GM23248 (cell line): ENCODE measurements around the gene OR5H15.
"Not testable (repeated sequence)": the region's sequence is repeated elsewhere in the genome, so short reads cannot be mapped to it uniquely, and the experiment has no call there.

Experiments used
- EZH2 ChIP-seq: fragments of 200-600 bp; sonication (generic); IDR thresholded peaks from 2 replicates; pipeline ENCODE4 v1.6.1; 2018; ENCODE audit warnings: antibody characterized with exemption, mild to moderate bottlenecking; ENCODE audit not compliant: insufficient read depth, poor library complexity, severe bottlenecking
- EZH2phosphoT487 ChIP-seq: fragments of 200-600 bp; sonication (generic); IDR thresholded peaks from 2 replicates; pipeline ENCODE4 v1.6.1; 2018; ENCODE audit warnings: antibody characterized with exemption, moderate library complexity, mild to moderate bottlenecking, low read depth; ENCODE audit not compliant: insufficient read depth

- not testable (repeated sequence) for TF ChIP-seq EZH2, EZH2phosphoT487
Observed at GRCh38 chr3:98196293-98196692, 29.8 kb downstream of the OR5H15 start.
